GM18951 (cell line): ENCODE data around the gene POFUT2.

ENCODE experiments used
- POLR2A ChIP-seq: IDR thresholded peaks from 4 replicates; pipeline ENCODE4 v1.6.1; 2011; ENCODE audit warnings: mild to moderate bottlenecking; ENCODE audit not compliant: insufficient read length, insufficient read depth; ENCODE audit errors: extremely low read depth
- in situ Hi-C: fragments of 300-500 bp; cut with MboI; formaldehyde crosslinking; loops from one replicate; pipeline ENCODE4 v1.12.0; 2022; ENCODE audit warnings: low sequenced_read_pairs, mixed read lengths, inconsistent platforms; ENCODE audit not compliant: unreplicated experiment

The POFUT2 gene

GRCh38 chr21:45251635-45252447, 35.9 kb downstream of the POFUT2 start:
- TF ChIP-seq POLR2A: no peak
- in situ Hi-C loops: no loop called here

- in situ Hi-C loops: no loop called here
- TF ChIP-seq POLR2A: no peak
Measured at GRCh38 chr21:45250914-45251634, 36.6 kb downstream of the POFUT2 start.

- no peak for TF ChIP-seq POLR2A
- in situ Hi-C loops: no loop called here
Measured at GRCh38 chr21:45250272-45250671, 37.4 kb downstream of the POFUT2 start.

GRCh38 chr21:45249626-45250025, 38.1 kb downstream of the POFUT2 start:
- TF ChIP-seq POLR2A: no peak
- in situ Hi-C loops: no loop called here

GRCh38 chr21:45248893-45249381, 38.8 kb downstream of the POFUT2 start:
- in situ Hi-C loops: no loop called here
- TF ChIP-seq POLR2A: no peak

- TF ChIP-seq POLR2A: no peak
- in situ Hi-C loops: no loop called here
Measured at GRCh38 chr21:45248301-45248892, 39.3 kb downstream of the POFUT2 start.

GRCh38 chr21:45246386-45247320, 41.0 kb downstream of the POFUT2 start:
- in situ Hi-C loops: no loop called here
- TF ChIP-seq POLR2A: no peak

GRCh38 chr21:45244799-45245340, 42.8 kb downstream of the POFUT2 start:
- no peak for TF ChIP-seq POLR2A
- in situ Hi-C loops: no loop called here

GRCh38 chr21:45243603-45244002, 44.1 kb downstream of the POFUT2 start:
- in situ Hi-C loops: no loop called here
- no peak for TF ChIP-seq POLR2A

GRCh38 chr21:45241357-45241756, 46.3 kb downstream of the POFUT2 start:
- in situ Hi-C loops: no loop called here
- TF ChIP-seq POLR2A: no peak

- TF ChIP-seq POLR2A: no peak
Measured at GRCh38 chr21:45237401-45237800, 50.3 kb downstream of the POFUT2 start.

GRCh38 chr21:45236481-45236880, 51.2 kb downstream of the POFUT2 start:
- in situ Hi-C loops: no loop called here

More at GRCh38 chr21:45237401-45237800, 50.3 kb downstream of the POFUT2 start:
- in situ Hi-C loops: no loop called here

More at GRCh38 chr21:45236481-45236880, 51.2 kb downstream of the POFUT2 start:
- no peak for TF ChIP-seq POLR2A
